Measurements from ENCODE around the gene HOXA9. TPM values are rescaled to one million over a fixed set of nuclear protein-coding genes. Genes with fewer than 3 reads are reported as not detected.

HOXA9 gene
- polyA plus RNA-seq, 1 donor (not counting 4 experiments of a cell fraction or from before 2014, with no cell fraction given), result 28.1 TPM

GRCh38 chr7:27185854-27186667 is 20.7 kb upstream of the HOXA9 start:
- H3K27ac ChIP-seq (ENCODE audit: control insufficient read depth, insufficient read depth, low read length), result no peak overlapping the region
- H3K79me2 ChIP-seq (ENCODE audit: control insufficient read depth, insufficient read depth, low read length), result no peaks in the 10 kb centered on the region
- peaks cover 13% of the 10 kb centered on the region for H3K4me1 ChIP-seq (ENCODE audit: control insufficient read depth, extremely low read depth, insufficient read depth, low read length)
- dilution Hi-C loops (cut with MboI; ENCODE audit: extremely low pct_ligation_motif_present, low sequenced_read_pairs), result no loop called here
- no peak overlapping the region for H3K9ac ChIP-seq (ENCODE audit: control insufficient read depth, extremely low read depth, insufficient read depth, low read length)
- DNase-seq (ENCODE audit: low read depth, low spot score) (no peak), FAIRE-seq (no peak)
- H3K9me3 ChIP-seq (ENCODE audit: control insufficient read depth, low read depth, low read length), result no peaks in the 10 kb centered on the region
- no peaks in the 10 kb centered on the region for H3K36me3 ChIP-seq (ENCODE audit: control insufficient read depth in 2 of 2, extremely low read depth in 1 of 2, insufficient read depth in 2 of 2, low read length in 2 of 2)
- H3K4me3 ChIP-seq (ENCODE audit: control insufficient read depth in 2 of 3, extremely low read depth in 1 of 3, insufficient read depth in 2 of 3, low read depth in 1 of 3, low read length in 3 of 3), result no peak overlapping the region
- no peak overlapping the region for H3K4me2 ChIP-seq (ENCODE audit: control insufficient read depth, extremely low read depth, insufficient read depth, low read depth, low read length)
- H2AFZ ChIP-seq (ENCODE audit: control insufficient read depth, low read length), result no peak overlapping the region
- no peak for TF ChIP-seq CTCF (optimal IDR thresholded peaks at IDR 0.05 in 1 of 3, IDR thresholded peaks at IDR 0.05 in 1 of 3, conservative IDR thresholded peaks at IDR 0.05 in 1 of 3; ENCODE audit: extremely low read depth in 1 of 3, insufficient read depth in 2 of 3, low read length in 3 of 3)
- TF ChIP-seq EZH2 (IDR thresholded peaks at IDR 0.05; ENCODE audit: low read length), result no peak
- no peaks in the 10 kb centered on the region for H4K20me1 ChIP-seq (ENCODE audit: control insufficient read depth, extremely low read depth, insufficient read depth, low read length)
- peaks cover 87% of the 10 kb centered on the region for H3K27me3 ChIP-seq (ENCODE audit: control insufficient read depth, extremely low read depth, insufficient read depth, low read length)
- H3K9me1 ChIP-seq (ENCODE audit: control insufficient read depth, extremely low read depth, insufficient read depth, low read length), result no peaks in the 10 kb centered on the region

DNA sequence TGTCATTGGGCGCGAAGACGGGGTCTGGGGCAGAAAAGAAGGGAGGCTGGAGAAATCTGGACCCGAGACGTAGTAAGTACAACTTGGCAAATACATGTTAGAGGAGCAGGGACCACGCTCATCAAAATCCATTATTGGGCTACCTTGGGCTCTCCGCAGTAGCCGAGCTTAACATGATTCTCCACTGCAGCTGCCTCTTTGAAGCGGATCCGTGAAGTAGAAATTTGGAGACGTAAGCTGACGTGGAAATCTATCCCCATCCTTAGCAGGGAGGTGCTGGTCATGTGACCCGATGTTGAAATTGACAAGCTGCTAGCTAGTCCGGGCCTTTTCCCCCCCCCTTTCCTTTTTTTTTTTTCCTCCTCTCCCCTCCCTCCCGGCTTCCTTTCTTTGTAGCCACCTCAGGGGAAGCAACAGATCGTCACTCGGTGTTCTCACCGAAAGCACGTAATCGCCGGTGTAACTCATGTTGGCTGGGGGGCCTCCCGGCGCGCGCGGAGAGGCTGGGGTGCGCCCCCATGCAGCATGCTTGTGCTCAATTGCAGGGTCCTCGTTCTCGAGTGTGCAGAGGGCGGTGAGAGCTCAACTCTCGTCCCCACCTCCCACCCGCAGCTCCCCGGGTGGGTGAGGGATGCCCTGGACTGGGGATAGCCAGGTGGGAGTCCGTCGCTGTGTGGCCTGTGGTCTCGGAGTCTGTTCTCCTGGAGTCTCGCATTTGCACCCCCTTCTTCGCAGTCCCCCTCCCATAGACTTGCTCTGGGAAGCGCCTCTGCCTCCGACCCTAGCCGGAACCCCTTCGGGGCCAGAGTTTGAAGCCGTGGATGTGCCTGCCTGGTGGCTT is 19.9 kb upstream of the HOXA9 start, which contains the start of gene HOXA11:
Gene HOXA11 (minus strand): TSS at position 220 of the 841 bp plus-strand sequence. CDS start 88 bp downstream, at position 132.
- TF ChIP-seq CTCF (optimal IDR thresholded peaks at IDR 0.05 in 1 of 3, IDR thresholded peaks at IDR 0.05 in 1 of 3, conservative IDR thresholded peaks at IDR 0.05 in 1 of 3; ENCODE audit: extremely low read depth in 1 of 3, insufficient read depth in 2 of 3, low read length in 3 of 3), result no peak
- TF ChIP-seq EZH2 (IDR thresholded peaks at IDR 0.05; ENCODE audit: low read length), result peak; percentile 39
- DNase-seq (ENCODE audit: low read depth, low spot score), result no peak
- Histone ChIP-seq H3K9me1 (ENCODE audit: control insufficient read depth, extremely low read depth, insufficient read depth, low read length) (no peaks in the 10 kb centered on the region), H4K20me1 (ENCODE audit: control insufficient read depth, extremely low read depth, insufficient read depth, low read length) (no peaks in the 10 kb centered on the region), H3K4me3 (ENCODE audit: control insufficient read depth in 2 of 3, extremely low read depth in 1 of 3, insufficient read depth in 2 of 3, low read depth in 1 of 3, low read length in 3 of 3) (peak within 1 kb of the TSS; percentile 34 to 74 (median 44)), H3K9me3 (ENCODE audit: control insufficient read depth, low read depth, low read length) (no peaks in the 10 kb centered on the region), H3K4me2 (ENCODE audit: control insufficient read depth, extremely low read depth, insufficient read depth, low read depth, low read length) (peak within 1 kb of the TSS; percentile 79), H3K27ac (ENCODE audit: control insufficient read depth, insufficient read depth, low read length) (no peak within 1 kb of the TSS), H3K36me3 (ENCODE audit: control insufficient read depth in 2 of 2, extremely low read depth in 1 of 2, insufficient read depth in 2 of 2, low read length in 2 of 2) (no peaks in the 10 kb centered on the region), H3K79me2 (ENCODE audit: control insufficient read depth, insufficient read depth, low read length) (no peaks in the 10 kb centered on the region), H3K4me1 (ENCODE audit: control insufficient read depth, extremely low read depth, insufficient read depth, low read length) (peaks cover 13% of the 10 kb centered on the region), H3K9ac (ENCODE audit: control insufficient read depth, extremely low read depth, insufficient read depth, low read length) (peak within 1 kb of the TSS; percentile 60), H3K27me3 (ENCODE audit: control insufficient read depth, extremely low read depth, insufficient read depth, low read length) (peaks cover 79% of the 10 kb centered on the region), H2AFZ (ENCODE audit: control insufficient read depth, low read length) (peak within 1 kb of the TSS; percentile 74)
- no peak for FAIRE-seq
- dilution Hi-C loops (cut with MboI; ENCODE audit: extremely low pct_ligation_motif_present, low sequenced_read_pairs), result no loop called here

All from keratinocyte (primary cell).